ENCODE data around the gene ATG2B. TPM values are rescaled to one million over a fixed set of nuclear protein-coding genes. Genes with fewer than 3 reads are reported as not detected.
A peak's percentile ranks its signal among the peaks of the same experiment; 100 is the strongest.

ATG2B gene
- total and polyA plus RNA-seq, 9 of the 15 experiments (the other 6 are each of a cell fraction or from before 2014, with no cell fraction given): 0.83 to 12.9 (median 8.7) TPM

GRCh38 chr14:96362071-96362964 is 823 bp downstream of the ATG2B start (continued):
- TF ChIP-seq YY1 (IDR thresholded peaks at IDR 0.05; ENCODE audit: borderline replicate concordance in 1 of 3, control insufficient read depth in 1 of 3, extremely low read depth in 1 of 3, insufficient read depth in 3 of 3, insufficient read length in 1 of 3, insufficient replicate concordance in 2 of 3, low read depth in 1 of 3, low read length in 2 of 3) (peak in 1 of 3 experiments; percentile 23), REST (IDR thresholded peaks at IDR 0.05; ENCODE audit: borderline replicate concordance) (peak; percentile 24; the same call in 1 of the 2 replicates), REST (CRISPR knock-in tag; IDR thresholded peaks at IDR 0.05; ENCODE audit: low read depth) (no peak), NR4A1 (CRISPR knock-in tag; IDR thresholded peaks at IDR 0.05) (no peak), NR4A1 (tag; IDR thresholded peaks at IDR 0.05) (no peak), TFE3 (CRISPR knock-in tag; IDR thresholded peaks at IDR 0.05) (0 out of 2 replicates have a peak, but pooled peaks have one; percentile 4), SAP30 (IDR thresholded peaks at IDR 0.05; ENCODE audit: borderline replicate concordance, insufficient read depth, low read depth, low read length, poor library complexity, severe bottlenecking) (peak; percentile 65), STAT5A (IDR thresholded peaks at IDR 0.05; ENCODE audit: borderline replicate concordance, low read length) (no peak), ZNF277 (CRISPR knock-in tag; IDR thresholded peaks at IDR 0.05; ENCODE audit: borderline replicate concordance) (no peak), HNRNPLL (IDR thresholded peaks at IDR 0.05; ENCODE audit: low read depth, low read length, poor library complexity, severe bottlenecking) (peak; percentile 0), MAFG (tag; conservative IDR thresholded peaks at IDR 0.05) (peak; percentile 99), POLR2A (conservative IDR thresholded peaks at IDR 0.05) (0 out of 2 replicates have a peak, but pooled peaks have one; percentile 38), NBN (IDR thresholded peaks at IDR 0.05; ENCODE audit: low read depth) (no peak), EWSR1 (IDR thresholded peaks at IDR 0.05; ENCODE audit: borderline replicate concordance, low read depth, partially characterized antibody) (no peak), L3MBTL2 (IDR thresholded peaks at IDR 0.05) (no peak)
